Mammary epithelial cell (primary cell): ENCODE results near the gene KIR3DL2.

ENCODE experiments used
- EZH2 ChIP-seq: IDR thresholded peaks from 2 replicates; pipeline ENCODE4 v1.6.1; 2012; ENCODE audit warnings: low read length, inconsistent platforms, borderline replicate concordance
- TF ChIP-seq, protein P1 (sequence below), 2 donors: IDR thresholded peaks in 1 of 2; conservative IDR thresholded peaks in 1 of 2; 2 replicates each; pipeline ENCODE4 v1.5.1; 2011 to 2012; ENCODE audit warnings: inconsistent platforms in 2 of 2, low read length in 2 of 2, mild to moderate bottlenecking in 2 of 2, control low read depth in 1 of 2, low read depth in 1 of 2; ENCODE audit not compliant: insufficient read depth in 1 of 2; ENCODE audit errors: extremely low read depth in 1 of 2

DNA sequence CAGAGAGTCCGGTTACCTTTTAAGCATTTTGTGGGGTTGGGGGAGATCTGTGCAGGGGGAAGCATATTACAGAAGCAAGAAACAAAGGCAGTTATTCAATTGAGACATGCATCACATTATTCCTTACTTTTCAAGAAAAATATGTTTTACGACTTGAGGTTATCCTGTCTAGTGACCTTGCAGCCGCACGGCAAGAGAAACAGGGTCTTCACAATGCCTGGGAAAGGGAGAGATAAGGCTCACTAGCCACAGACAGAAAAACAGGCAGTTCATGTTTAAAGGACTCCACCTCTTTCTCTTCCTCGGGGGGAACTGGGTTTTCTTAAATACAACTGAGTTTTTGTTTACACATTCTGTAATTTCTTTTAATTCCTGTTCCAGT is 55.2 kb downstream of the KIR3DL2 start:
- TF ChIP-seq, protein P1, sequence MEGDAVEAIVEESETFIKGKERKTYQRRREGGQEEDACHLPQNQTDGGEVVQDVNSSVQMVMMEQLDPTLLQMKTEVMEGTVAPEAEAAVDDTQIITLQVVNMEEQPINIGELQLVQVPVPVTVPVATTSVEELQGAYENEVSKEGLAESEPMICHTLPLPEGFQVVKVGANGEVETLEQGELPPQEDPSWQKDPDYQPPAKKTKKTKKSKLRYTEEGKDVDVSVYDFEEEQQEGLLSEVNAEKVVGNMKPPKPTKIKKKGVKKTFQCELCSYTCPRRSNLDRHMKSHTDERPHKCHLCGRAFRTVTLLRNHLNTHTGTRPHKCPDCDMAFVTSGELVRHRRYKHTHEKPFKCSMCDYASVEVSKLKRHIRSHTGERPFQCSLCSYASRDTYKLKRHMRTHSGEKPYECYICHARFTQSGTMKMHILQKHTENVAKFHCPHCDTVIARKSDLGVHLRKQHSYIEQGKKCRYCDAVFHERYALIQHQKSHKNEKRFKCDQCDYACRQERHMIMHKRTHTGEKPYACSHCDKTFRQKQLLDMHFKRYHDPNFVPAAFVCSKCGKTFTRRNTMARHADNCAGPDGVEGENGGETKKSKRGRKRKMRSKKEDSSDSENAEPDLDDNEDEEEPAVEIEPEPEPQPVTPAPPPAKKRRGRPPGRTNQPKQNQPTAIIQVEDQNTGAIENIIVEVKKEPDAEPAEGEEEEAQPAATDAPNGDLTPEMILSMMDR (conservative IDR thresholded peaks at IDR 0.05 in 1 of 2, IDR thresholded peaks at IDR 0.05 in 1 of 2; ENCODE audit: extremely low read depth in 1 of 2, insufficient read depth in 1 of 2, low read depth in 1 of 2, low read length in 2 of 2) = no peak
- no peak for TF ChIP-seq EZH2
